ENCODE results near the gene HIF1A.
"Not testable (repeated sequence)": the region's sequence is repeated elsewhere in the genome, so short reads cannot be mapped to it uniquely, and the experiment has no call there.

The HIF1A gene

GRCh38 chr14:61710853-61711817 lies 15.8 kb downstream of the HIF1A start:
- no peak for DNase-seq

GRCh38 chr14:61712137-61712536 lies 16.8 kb downstream of the HIF1A start:
- no peak for DNase-seq

DNA sequence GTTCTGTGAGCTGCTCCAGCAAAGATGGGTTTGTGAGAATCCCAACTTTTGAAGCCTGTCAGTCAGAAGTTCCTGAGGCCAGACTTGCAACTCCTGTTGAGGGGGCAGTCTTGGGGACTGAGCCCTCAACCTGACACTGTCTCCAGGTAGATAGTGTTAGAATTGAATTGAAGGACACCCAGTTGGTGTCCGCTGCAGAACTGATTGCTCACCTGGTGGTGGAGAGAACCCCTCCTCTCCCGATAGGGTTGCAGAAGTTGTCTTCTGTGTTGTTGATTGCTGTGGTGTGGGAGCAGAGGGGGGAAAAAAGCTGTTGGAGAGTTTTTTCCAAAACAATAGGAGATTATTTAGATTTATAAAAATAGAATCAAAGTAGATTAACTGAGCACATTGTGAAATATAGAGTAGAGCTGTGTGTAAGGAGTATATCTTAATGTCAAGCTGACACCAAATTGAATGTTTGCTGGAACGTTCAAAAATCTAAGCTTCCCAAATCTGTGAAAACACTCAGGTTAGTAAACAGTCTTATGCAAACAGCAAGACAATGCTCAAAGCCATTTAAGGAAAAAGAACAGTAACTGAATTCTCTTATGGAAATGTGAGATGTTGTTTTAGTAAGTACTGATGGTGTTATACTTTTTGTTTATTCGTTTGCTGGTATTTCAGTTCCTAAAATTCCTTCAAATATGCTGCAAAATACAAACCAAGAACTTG lies 18.6 kb downstream of the HIF1A start:
- DNase-seq = no peak

- no peak for DNase-seq
These were observed 21.6 kb downstream of the HIF1A start for GRCh38 chr14:61716956-61717355.

GRCh38 chr14:61718039-61718438 lies 22.7 kb downstream of the HIF1A start:
- no peak for DNase-seq

DNA sequence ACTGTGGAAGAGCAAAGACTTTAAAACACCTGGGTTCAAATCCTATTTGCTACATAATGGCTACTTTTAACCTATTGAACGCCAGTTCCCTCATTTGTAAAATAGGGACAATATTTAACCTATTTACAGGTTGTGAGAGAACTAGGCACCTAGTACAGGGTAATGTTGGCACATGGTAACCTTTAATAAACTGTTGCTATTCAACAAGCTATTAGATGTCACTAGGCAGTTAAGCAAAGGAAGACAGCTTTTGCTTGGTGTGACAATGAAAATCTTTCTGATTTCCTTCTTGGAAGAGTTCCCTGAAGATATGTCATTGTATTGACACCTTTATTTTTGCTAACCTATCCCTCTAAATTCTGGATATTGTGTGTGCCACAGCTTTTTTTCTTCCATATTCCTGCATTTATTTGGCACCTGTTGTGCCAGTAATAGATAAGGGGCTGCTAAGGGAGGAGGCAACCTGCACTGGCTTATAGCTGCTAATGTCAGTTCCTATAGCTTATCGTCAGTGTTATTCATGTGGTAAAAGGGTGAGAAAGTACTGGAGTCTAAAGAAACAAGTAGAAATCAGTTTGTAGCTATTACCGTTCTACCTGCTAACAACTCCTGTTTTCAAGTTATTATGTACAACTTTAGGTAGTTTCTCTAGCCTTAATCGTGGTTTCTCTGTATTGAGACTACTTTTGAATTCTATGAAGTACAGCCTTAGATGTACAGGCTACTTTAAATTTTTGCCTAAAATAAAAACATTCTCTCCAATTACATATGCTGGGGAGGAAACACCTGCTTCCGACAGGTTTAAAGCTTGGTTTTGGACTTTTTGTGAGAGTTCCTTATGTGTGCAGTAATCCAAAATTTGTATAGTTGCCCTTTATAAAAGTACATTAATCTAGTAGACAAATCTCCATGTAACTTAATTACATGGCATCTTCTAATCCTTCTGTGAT lies 24.3 kb downstream of the HIF1A start:
- DNase-seq = no peak

DNA sequence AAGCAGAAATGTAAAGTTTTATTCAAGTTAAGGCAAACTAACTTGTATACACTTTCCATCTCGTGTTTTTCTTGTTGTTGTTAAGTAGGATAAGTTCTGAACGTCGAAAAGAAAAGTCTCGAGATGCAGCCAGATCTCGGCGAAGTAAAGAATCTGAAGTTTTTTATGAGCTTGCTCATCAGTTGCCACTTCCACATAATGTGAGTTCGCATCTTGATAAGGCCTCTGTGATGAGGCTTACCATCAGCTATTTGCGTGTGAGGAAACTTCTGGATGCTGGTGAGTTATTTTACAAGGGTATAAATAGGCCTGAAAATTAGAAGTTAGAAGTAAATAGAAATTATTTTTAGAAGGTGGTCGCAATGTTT lies 25.0 kb downstream of the HIF1A start:
- DNase-seq = no peak

- no peak for DNase-seq
These were observed 25.4 kb downstream of the HIF1A start for GRCh38 chr14:61720741-61721140.

- DNase-seq = no peak
These were observed 28.8 kb downstream of the HIF1A start for GRCh38 chr14:61724133-61724532.

DNA sequence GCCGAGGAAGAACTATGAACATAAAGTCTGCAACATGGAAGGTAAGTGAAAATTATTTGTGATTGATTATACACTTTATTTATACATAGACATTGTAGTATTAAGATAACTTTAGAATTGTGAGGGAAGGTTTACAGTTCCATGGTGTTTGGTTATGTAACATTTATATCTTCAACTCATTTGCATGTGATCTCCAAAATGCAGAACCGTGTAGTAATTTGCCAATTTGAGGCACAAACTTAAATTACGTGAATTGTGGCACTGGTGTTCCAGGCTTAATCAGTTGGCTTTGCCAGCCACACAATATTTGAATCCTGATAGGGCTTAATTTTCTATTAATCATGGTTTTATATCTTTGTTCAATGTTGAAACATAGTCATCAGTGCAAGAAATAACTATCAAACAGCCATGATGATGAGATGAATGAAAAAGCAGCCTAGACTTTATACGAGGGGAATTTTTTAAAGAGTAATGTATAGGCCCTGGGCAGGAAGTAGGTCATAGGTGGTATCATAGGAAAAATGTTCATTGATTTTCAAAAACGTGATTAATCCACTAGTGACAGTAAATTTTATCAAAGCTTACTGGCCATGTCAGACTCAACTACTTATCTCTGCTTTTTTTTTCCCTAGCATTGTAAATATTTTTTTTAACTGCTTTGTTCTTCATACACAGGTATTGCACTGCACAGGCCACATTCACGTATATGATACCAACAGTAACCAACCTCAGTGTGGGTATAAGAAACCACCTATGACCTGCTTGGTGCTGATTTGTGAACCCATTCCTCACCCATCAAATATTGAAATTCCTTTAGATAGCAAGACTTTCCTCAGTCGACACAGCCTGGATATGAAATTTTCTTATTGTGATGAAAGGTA lies 31.7 kb downstream of the HIF1A start:
- DNase-seq = no peak

DNA sequence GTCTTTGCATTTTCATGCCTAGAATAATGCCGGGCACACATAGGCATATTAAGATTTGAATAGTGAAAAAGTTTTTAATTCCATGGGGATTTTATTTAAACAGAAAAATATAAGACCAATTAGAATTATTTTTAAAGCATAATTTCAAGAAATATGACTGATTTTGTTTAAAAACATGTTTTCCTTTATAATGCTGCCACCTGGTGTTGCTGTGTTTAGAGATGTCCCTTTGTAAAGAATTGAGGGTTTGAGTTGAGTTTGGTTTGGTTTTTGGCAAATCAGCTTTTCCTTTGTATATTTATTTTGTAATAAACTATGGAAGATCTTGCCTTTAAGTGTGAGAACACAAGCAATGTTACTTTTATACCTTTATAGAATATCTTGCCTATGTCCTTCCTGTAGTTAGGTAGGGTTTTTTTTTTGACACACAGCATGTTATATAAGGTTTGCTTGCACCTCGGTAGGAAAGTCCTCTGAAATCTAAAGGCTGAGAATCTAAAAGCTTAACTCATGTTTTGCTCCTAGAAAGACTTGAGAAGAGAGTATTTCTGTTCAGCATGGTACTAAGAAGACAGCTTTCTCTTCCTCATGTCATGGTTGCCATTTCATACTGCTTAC lies 35.6 kb downstream of the HIF1A start:
- no peak for DNase-seq

DNA sequence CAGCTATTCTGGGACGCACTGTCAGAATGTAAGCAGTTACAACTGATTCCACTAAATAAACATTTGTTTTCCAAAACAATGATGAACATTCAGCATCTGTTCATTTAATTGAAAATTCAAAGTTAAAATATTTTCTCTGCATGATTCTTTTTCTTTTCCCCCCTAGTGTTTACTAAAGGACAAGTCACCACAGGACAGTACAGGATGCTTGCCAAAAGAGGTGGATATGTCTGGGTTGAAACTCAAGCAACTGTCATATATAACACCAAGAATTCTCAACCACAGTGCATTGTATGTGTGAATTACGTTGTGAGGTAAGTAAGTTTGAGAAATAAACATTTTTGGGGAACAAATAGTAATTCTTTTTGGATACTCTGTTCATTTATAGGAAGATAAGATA lies 38.7 kb downstream of the HIF1A start:
- DNase-seq = no peak

DNA sequence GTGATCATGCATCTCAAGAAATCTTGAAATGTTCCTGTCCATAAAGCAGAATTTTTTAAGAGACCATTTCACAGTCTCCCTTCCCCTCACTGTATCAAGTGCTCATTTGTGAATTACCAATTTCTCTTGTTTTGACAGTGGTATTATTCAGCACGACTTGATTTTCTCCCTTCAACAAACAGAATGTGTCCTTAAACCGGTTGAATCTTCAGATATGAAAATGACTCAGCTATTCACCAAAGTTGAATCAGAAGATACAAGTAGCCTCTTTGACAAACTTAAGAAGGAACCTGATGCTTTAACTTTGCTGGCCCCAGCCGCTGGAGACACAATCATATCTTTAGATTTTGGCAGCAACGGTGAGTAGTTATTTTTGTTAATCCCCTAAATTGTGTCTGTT lies 41.4 kb downstream of the HIF1A start:
- no peak for DNase-seq

- no peak for DNase-seq
These were observed 42.6 kb downstream of the HIF1A start for GRCh38 chr14:61737915-61738314.

- DNase-seq = no peak
These were observed 43.8 kb downstream of the HIF1A start for GRCh38 chr14:61739133-61739532.

DNA sequence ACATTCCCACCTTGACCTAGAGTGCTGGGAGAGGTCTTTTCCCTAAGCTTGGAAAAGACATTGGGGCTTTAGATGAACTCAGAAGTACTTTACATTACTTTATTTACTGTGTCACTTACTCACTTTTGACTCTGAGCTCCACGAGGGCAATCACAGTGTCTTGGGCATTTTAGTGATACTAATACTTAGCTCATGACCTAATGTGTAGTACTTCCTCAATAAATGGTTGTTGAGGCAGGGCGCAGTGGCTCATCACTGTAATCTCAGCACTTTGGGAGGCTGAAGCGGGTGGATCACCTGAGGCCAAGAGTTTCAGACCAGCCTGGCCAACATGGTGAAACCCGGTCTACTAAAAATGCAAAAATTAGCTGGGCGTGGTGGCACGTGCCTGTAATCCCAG lies 47.1 kb downstream of the HIF1A start:
- no peak for DNase-seq

DNA sequence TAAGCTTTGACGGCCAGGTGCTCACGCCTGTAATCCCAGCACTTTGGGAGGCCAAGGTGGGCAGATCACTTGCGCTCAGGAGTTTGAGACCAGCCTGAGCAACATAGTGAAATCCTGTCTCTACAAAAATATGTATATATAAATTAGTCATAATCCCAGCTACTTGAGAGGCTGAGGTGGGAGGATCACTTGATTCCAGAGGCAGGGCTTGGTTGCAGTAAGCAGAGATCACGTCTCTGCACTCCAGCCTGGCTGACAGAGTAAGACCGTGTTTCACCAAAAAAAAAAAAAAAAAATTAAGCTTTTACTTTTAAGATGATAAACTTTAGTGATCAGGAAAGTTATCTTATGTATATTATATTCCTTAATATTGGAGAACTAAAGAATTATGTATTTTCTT lies 48.9 kb downstream of the HIF1A start:
- no peak for DNase-seq

DNA sequence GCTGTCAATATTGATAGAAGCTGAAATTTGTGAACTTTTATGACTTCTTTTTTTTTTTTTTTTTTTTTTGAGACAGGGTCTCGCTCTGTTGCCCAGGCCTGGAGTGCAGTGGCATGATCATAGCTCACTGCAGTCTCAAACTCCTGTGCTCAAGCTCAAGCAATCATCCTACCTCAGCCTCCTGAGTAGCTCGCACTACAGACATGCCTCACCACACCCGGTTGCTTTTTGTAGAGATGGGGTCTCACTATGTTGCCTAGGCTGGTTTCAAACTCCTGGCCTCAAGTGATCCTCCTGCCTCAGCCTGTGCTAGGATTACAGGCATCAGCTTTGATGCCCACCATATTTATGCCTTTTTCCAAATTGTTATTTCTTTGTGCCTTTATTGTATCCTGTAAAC lies 51.0 kb downstream of the HIF1A start:
- DNase-seq = not testable (repeated sequence)

DNA sequence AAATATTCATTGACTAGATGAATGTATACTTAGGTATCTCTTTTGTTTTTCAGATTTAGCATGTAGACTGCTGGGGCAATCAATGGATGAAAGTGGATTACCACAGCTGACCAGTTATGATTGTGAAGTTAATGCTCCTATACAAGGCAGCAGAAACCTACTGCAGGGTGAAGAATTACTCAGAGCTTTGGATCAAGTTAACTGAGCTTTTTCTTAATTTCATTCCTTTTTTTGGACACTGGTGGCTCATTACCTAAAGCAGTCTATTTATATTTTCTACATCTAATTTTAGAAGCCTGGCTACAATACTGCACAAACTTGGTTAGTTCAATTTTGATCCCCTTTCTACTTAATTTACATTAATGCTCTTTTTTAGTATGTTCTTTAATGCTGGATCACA lies 51.6 kb downstream of the HIF1A start:
- DNase-seq = no peak

DNA sequence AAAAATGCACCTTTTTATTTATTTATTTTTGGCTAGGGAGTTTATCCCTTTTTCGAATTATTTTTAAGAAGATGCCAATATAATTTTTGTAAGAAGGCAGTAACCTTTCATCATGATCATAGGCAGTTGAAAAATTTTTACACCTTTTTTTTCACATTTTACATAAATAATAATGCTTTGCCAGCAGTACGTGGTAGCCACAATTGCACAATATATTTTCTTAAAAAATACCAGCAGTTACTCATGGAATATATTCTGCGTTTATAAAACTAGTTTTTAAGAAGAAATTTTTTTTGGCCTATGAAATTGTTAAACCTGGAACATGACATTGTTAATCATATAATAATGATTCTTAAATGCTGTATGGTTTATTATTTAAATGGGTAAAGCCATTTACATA lies 52.0 kb downstream of the HIF1A start:
- no peak for DNase-seq

DNA sequence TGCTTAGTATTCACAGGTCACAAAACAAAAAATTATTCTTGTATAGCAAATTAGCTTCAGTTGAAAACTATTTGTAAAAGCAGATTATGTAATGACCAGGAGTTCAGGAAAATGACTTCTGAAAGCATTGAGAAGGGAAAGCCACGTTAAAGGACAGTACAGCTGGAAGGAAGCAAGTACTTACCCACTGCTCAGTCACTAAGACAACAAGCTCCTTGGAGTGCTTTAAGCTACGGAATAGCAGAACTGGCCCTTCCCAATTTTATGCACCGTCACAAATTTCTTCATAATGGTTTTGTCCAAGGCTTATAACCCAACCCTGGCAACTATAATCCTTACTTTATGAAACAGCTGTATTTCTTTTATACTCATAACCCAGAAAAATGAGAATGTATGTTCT lies 54.0 kb downstream of the HIF1A start:
- no peak for DNase-seq

DNA sequence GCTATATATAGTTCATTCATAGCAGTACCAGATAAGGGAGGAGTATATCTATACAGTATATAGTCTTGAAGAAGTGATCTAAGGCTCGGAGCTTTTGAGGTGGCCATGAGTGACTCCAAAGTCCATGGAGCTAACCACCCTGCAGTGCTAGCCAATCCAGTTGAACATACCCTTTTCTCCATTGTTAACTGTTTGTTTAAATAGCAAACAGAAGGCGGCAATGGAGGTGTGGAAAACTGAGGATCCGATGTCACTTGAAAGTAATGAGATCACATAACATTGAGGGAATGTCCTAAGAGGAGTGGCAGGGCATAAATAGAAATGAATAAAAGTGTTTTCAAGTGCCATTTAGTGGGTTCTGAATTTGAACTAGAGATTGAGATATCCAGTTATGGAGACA lies 54.6 kb downstream of the HIF1A start:
- DNase-seq = peak; percentile 56 to 72

Measured in NCI-H187 (cell line).